HepG2 (cell line): ENCODE measurements around the gene TBCD. TPM values are rescaled to one million over a fixed set of nuclear protein-coding genes. Genes with fewer than 3 reads are reported as not detected.
A peak's percentile ranks its signal among the peaks of the same experiment; 100 is the strongest.

Experiments used
- BORCS8-MEF2B ChIP-seq: sonication (generic); formaldehyde crosslinking; IDR thresholded peaks from 2 replicates; pipeline ENCODE4 v1.8.0; 2022; ENCODE audit warnings: mild to moderate bottlenecking, missing genetic modification reagents
- DPF2 ChIP-seq: sonication (generic); formaldehyde crosslinking; IDR thresholded peaks from 2 replicates; pipeline ENCODE4 v1.4.0; 2020; ENCODE audit warnings: mild to moderate bottlenecking, low read depth, missing genetic modification reagents, borderline replicate concordance
- GATAD2A ChIP-seq: IDR thresholded peaks from 2 replicates; pipeline ENCODE4 v1.6.1; 2016
- HCFC1 ChIP-seq: fragments of 150-350 bp; IDR thresholded peaks from 2 replicates; pipeline ENCODE4 v1.6.1; 2014; ENCODE audit warnings: low read depth, low read length
- HNF4A ChIP-seq: sonication (generic); formaldehyde crosslinking; IDR thresholded peaks from 2 replicates; pipeline ENCODE4 v1.4.0; 2020; ENCODE audit warnings: missing genetic modification reagents
- HNRNPK ChIP-seq: fragments of 200-400 bp; formaldehyde crosslinking; IDR thresholded peaks from 2 replicates; pipeline ENCODE4 v1.6.1; 2018; ENCODE audit warnings: low read length, low read depth, moderate library complexity, mild to moderate bottlenecking; ENCODE audit not compliant: poor library complexity, severe bottlenecking
- HNRNPLL ChIP-seq: fragments of 200-400 bp; formaldehyde crosslinking; IDR thresholded peaks from 2 replicates; pipeline ENCODE4 v1.6.1; 2017; ENCODE audit warnings: mild to moderate bottlenecking, low read depth, low read length; ENCODE audit not compliant: poor library complexity, severe bottlenecking
- KLF6 ChIP-seq: IDR thresholded peaks from 2 replicates; pipeline ENCODE4 v1.8.0; 2016; ENCODE audit warnings: missing biosample characterization, missing genetic modification reagents
- KLF9 ChIP-seq: IDR thresholded peaks from 2 replicates; pipeline ENCODE4 v1.6.1; 2016; ENCODE audit warnings: low read depth
- MAFK ChIP-seq, 2 experiments: IDR thresholded peaks in 1 of 2; conservative IDR thresholded peaks in 1 of 2; 2 replicates each; pipeline ENCODE4 v1.6.1; 2011; ENCODE audit warnings: improper control_type of control experiment in 2 of 2, low read length in 2 of 2
- MXD1 ChIP-seq: sonication (generic); formaldehyde crosslinking; IDR thresholded peaks from 2 replicates; pipeline ENCODE4 v1.4.0; 2020; ENCODE audit warnings: mild to moderate bottlenecking, missing genetic modification reagents
- NFKBIZ ChIP-seq: IDR thresholded peaks from 2 replicates; pipeline ENCODE4 v1.6.1; 2018; ENCODE audit warnings: missing genetic modification reagents, missing compliant biosample characterization
- NFYB ChIP-seq: sonication (generic); formaldehyde crosslinking; IDR thresholded peaks from 2 replicates; pipeline ENCODE4 v1.4.0; 2020; ENCODE audit warnings: missing genetic modification reagents
- NONO ChIP-seq, 2 experiments: fragments of 450-650 bp in 1 of 2; sonication (generic) in 1 of 2; formaldehyde crosslinking in 1 of 2; IDR thresholded peaks in 1 of 2; conservative IDR thresholded peaks in 1 of 2; 2 replicates each; pipeline versions ENCODE4 v1.6.1 to v1.8.0; 2017 to 2022; ENCODE audit warnings: mild to moderate bottlenecking in 1 of 2, missing genetic modification reagents in 1 of 2, moderate library complexity in 1 of 2
- PCBP1 ChIP-seq: fragments of 200-400 bp; formaldehyde crosslinking; IDR thresholded peaks from 2 replicates; pipeline ENCODE4 v1.6.1; 2017; ENCODE audit warnings: mild to moderate bottlenecking, low read depth, low read length, borderline replicate concordance
- SIN3B ChIP-seq: fragments of 150-350 bp; IDR thresholded peaks from 2 replicates; pipeline ENCODE4 v1.6.1; 2014; ENCODE audit warnings: low read length
- SP5 ChIP-seq: IDR thresholded peaks from 2 replicates; pipeline ENCODE4 v1.6.1; 2016; ENCODE audit warnings: low read depth, borderline replicate concordance
- U2AF1 ChIP-seq: fragments of 200-400 bp; formaldehyde crosslinking; optimal IDR thresholded peaks from 2 replicates; pipeline ENCODE3; 2017; ENCODE audit warnings: mild to moderate bottlenecking, low read depth, low read length
- ZBTB20 ChIP-seq: sonication (generic); formaldehyde crosslinking; IDR thresholded peaks from 2 replicates; pipeline ENCODE4 v1.8.1; 2023; ENCODE audit warnings: missing genetic modification reagents, low read depth, mild to moderate bottlenecking, borderline replicate concordance
- ZNF263 ChIP-seq: sonication (generic); formaldehyde crosslinking; IDR thresholded peaks from 2 replicates; pipeline ENCODE4 v1.4.0; 2020; ENCODE audit warnings: missing genetic modification reagents
- ZNF501 ChIP-seq: sonication (generic); formaldehyde crosslinking; IDR thresholded peaks from 2 replicates; pipeline ENCODE4 v1.5.1; 2020; ENCODE audit warnings: mild to moderate bottlenecking, moderate library complexity, missing genetic modification reagents
- ZNF598 ChIP-seq: sonication (generic); formaldehyde crosslinking; IDR thresholded peaks from 2 replicates; pipeline ENCODE4 v1.5.1; 2020; ENCODE audit warnings: mild to moderate bottlenecking, missing genetic modification reagents, borderline replicate concordance
- ZNF672 ChIP-seq: sonication (generic); formaldehyde crosslinking; IDR thresholded peaks from 2 replicates; pipeline ENCODE4 v1.8.1; 2022; ENCODE audit warnings: missing genetic modification reagents
- ZNF710 ChIP-seq: sonication (generic); formaldehyde crosslinking; IDR thresholded peaks from 2 replicates; pipeline ENCODE4 v1.5.0; 2020; ENCODE audit warnings: mild to moderate bottlenecking, missing genetic modification reagents, borderline replicate concordance
- ZNF775 ChIP-seq: sonication (generic); formaldehyde crosslinking; IDR thresholded peaks from 2 replicates; pipeline ENCODE4 v1.4.0; 2020; ENCODE audit warnings: missing genetic modification reagents, mild to moderate bottlenecking, moderate library complexity, borderline replicate concordance
- ZNF782 ChIP-seq: sonication (generic); formaldehyde crosslinking; IDR thresholded peaks from 2 replicates; pipeline ENCODE4 v1.4.0; 2020; ENCODE audit warnings: missing genetic modification reagents, mild to moderate bottlenecking, borderline replicate concordance
- polyA plus RNA-seq, 8 experiments: library from polyadenylated mRNA; depleted of rRNA in 3 of 8; stranded (reverse) in 7 of 8; unstranded in 1 of 8; fragments of >200 nt; fragmentation: Illumina TruSeq in 4 of 8; extraction: Trizol in 4 of 8; gene quantifications; 2 replicates each; pipeline versions ENCODE4 v1.2.1 to v1.2.3, GENCODE V29; 2011 to 2016; ENCODE audit warnings: low read depth in 4 of 8, missing spikeins in 1 of 8, mixed read lengths in 1 of 8; ENCODE audit not compliant: insufficient read depth in 1 of 8
- total RNA-seq, 5 experiments: library from RNA; depleted of rRNA; stranded (reverse); fragments of >200 nt; fragmentation: Illumina TruSeq; extraction: Trizol; gene quantifications; 2 replicates each; pipeline ENCODE4 v1.2.3, GENCODE V29; 2016; ENCODE audit warnings: low read depth in 1 of 5

Gene TBCD
- total and polyA plus RNA-seq, 2 of the 13 experiments (the other 11 are each of a cell fraction or from before 2014, with no cell fraction given): 33.9 to 54.8 TPM

GRCh38 chr17:82848022-82848592 lies 96.2 kb downstream of the TBCD start (continued):
- TF ChIP-seq MXD1 (CRISPR knock-in tag) (no peak), NFKBIZ (CRISPR knock-in tag) (no peak), ZBTB20 (CRISPR knock-in tag) (no peak), HNRNPLL (peak; percentile 30), ZNF782 (CRISPR knock-in tag) (no peak), DPF2 (no peak), U2AF1 (no peak), NONO (IDR thresholded peaks at IDR 0.05) (no peak), NONO (CRISPR knock-in tag; conservative IDR thresholded peaks at IDR 0.05) (peak; percentile 52; the same call in 1 of the 2 replicates), NFYB (peak; percentile 51), KLF6 (CRISPR knock-in tag) (no peak), HNF4A (peak; percentile 74), HCFC1 (no peak), SIN3B (peak; percentile 91), ZNF710 (CRISPR knock-in tag) (no peak), PCBP1 (0 out of 2 replicates have a peak, but pooled peaks have one; percentile 34), SP5 (CRISPR knock-in tag) (peak; percentile 73; the same call in 1 of the 2 replicates), MAFK (conservative IDR thresholded peaks at IDR 0.05 in 1 of 2, IDR thresholded peaks at IDR 0.05 in 1 of 2; ENCODE audit: low read length in 2 of 2) (no peak), GATAD2A (0 out of 2 replicates have a peak, but pooled peaks have one; percentile 22), ZNF501 (peak; percentile 74; the same call in 1 of the 2 replicates), ZNF598 (0 out of 2 replicates have a peak, but pooled peaks have one; percentile 17), BORCS8-MEF2B (CRISPR knock-in tag) (peak; percentile 64; the same call in 1 of the 2 replicates), ZNF672 (CRISPR knock-in tag) (no peak), KLF9 (no peak), HNRNPK (no peak), ZNF775 (CRISPR knock-in tag) (no peak), ZNF263 (peak; percentile 56)
